HFFc6 (cell line): ENCODE measurements around the gene EIF4G1. TPM values are rescaled to one million over a fixed set of nuclear protein-coding genes. Genes with fewer than 3 reads are reported as not detected.

Experiments used
- DNase-seq: peaks from one replicate; pipeline ENCODE4 v3.0.0-alpha.2; 2018
- H3K27ac Mint-ChIP-seq: 2 replicates; pipeline ENCODE4 v1.8.0; 2020; ENCODE audit warnings: mild to moderate bottlenecking, mixed read lengths
- H3K27me3 Mint-ChIP-seq: 2 replicates; pipeline ENCODE4 v1.8.0; 2021; ENCODE audit warnings: mild to moderate bottlenecking, moderate library complexity, mixed read lengths; ENCODE audit not compliant: insufficient read depth
- H3K36me3 Mint-ChIP-seq: 2 replicates; pipeline ENCODE4 v1.8.0; 2021; ENCODE audit warnings: low read depth, mixed read lengths
- H3K4me1 Mint-ChIP-seq: 2 replicates; pipeline ENCODE4 v1.8.0; 2020; ENCODE audit warnings: low read depth, mixed read lengths
- H3K4me3 Mint-ChIP-seq: 2 replicates; pipeline ENCODE4 v1.8.0; 2020; ENCODE audit warnings: mild to moderate bottlenecking, moderate library complexity, mixed read lengths
- H3K9me3 Mint-ChIP-seq: 2 replicates; pipeline ENCODE4 v1.8.0; 2020; ENCODE audit warnings: mild to moderate bottlenecking, mixed read lengths
- total RNA-seq, 6 experiments: library from RNA; stranded (reverse); fragmentation: NEBNext Ultra II Directional; extraction: Animal tissue kit (Norgen Biotek cat#: 25700); gene quantifications; 2 replicates in 1 of 6; 3 replicates in 5 of 6; pipeline ENCODE4 v1.2.3, GENCODE V29; 2021
- TF ChIP-seq, protein P1 (sequence below): fragments of 200-600 bp; sonication (generic); IDR thresholded peaks from 2 replicates; pipeline ENCODE4 v1.5.0; 2021; ENCODE audit warnings: antibody characterized with exemption, mild to moderate bottlenecking

EIF4G1 gene
- total RNA-seq, 6 experiments from 2014 or later, result 522 to 605 (median 559) TPM

- Mint-ChIP-seq H3K9me3 (no peaks in the 10 kb centered on the region), H3K27ac (peak overlapping the region; percentile 29; the same call in 1 of the 2 replicates), H3K27me3 (peaks cover 3% of the 10 kb centered on the region), H3K4me1 (peaks cover 47% of the 10 kb centered on the region), H3K36me3 (peaks cover 65% of the 10 kb centered on the region), H3K4me3 (no peak overlapping the region)
- TF ChIP-seq, protein P1, sequence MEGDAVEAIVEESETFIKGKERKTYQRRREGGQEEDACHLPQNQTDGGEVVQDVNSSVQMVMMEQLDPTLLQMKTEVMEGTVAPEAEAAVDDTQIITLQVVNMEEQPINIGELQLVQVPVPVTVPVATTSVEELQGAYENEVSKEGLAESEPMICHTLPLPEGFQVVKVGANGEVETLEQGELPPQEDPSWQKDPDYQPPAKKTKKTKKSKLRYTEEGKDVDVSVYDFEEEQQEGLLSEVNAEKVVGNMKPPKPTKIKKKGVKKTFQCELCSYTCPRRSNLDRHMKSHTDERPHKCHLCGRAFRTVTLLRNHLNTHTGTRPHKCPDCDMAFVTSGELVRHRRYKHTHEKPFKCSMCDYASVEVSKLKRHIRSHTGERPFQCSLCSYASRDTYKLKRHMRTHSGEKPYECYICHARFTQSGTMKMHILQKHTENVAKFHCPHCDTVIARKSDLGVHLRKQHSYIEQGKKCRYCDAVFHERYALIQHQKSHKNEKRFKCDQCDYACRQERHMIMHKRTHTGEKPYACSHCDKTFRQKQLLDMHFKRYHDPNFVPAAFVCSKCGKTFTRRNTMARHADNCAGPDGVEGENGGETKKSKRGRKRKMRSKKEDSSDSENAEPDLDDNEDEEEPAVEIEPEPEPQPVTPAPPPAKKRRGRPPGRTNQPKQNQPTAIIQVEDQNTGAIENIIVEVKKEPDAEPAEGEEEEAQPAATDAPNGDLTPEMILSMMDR, result no peak
- no peak for DNase-seq
These were observed 9.3 kb downstream of the EIF4G1 start for GRCh38 chr3:184323696-184324095.

GRCh38 chr3:184325269-184325668 is 10.9 kb downstream of the EIF4G1 start:
- H3K9me3 Mint-ChIP-seq, result no peaks in the 10 kb centered on the region
- DNase-seq, result no peak
- TF ChIP-seq, protein P1, result no peak
- peaks cover 4% of the 10 kb centered on the region for H3K27me3 Mint-ChIP-seq
- H3K27ac Mint-ChIP-seq, result peak overlapping the region; percentile 33; the same call in 1 of the 2 replicates
- peaks cover 79% of the 10 kb centered on the region for H3K36me3 Mint-ChIP-seq
- no peak overlapping the region for H3K4me3 Mint-ChIP-seq
- H3K4me1 Mint-ChIP-seq, result peaks cover 45% of the 10 kb centered on the region

- DNase-seq, result no peak
- Mint-ChIP-seq H3K36me3 (peaks cover 82% of the 10 kb centered on the region), H3K4me1 (peaks cover 45% of the 10 kb centered on the region), H3K27ac (peak overlapping the region; percentile 33; the same call in 1 of the 2 replicates), H3K4me3 (no peak overlapping the region), H3K27me3 (peaks cover 4% of the 10 kb centered on the region), H3K9me3 (no peaks in the 10 kb centered on the region)
- TF ChIP-seq, protein P1, result no peak
These were observed 11.4 kb downstream of the EIF4G1 start for GRCh38 chr3:184325715-184326369.

DNA sequence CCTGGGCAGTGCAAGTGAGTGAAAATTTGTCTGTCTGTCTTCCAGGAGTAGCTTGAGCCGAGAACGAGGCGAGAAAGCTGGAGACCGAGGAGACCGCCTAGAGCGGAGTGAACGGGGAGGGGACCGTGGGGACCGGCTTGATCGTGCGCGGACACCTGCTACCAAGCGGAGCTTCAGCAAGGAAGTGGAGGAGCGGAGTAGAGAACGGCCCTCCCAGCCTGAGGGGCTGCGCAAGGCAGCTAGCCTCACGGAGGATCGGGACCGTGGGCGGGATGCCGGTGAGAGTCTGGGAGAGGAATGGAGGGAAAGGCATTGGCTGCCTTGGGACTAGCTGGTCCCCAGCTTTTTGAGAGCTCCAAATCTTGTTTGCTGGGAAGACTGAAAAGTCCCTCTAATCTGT is 12.8 kb downstream of the EIF4G1 start:
- Mint-ChIP-seq H3K36me3 (peaks cover 88% of the 10 kb centered on the region), H3K27ac (peak overlapping the region; percentile 29), H3K27me3 (peaks cover 7% of the 10 kb centered on the region), H3K4me3 (no peak overlapping the region), H3K9me3 (no peaks in the 10 kb centered on the region), H3K4me1 (peaks cover 50% of the 10 kb centered on the region)
- no peak for DNase-seq
- TF ChIP-seq, protein P1, result no peak

GRCh38 chr3:184328516-184328915 is 14.1 kb downstream of the EIF4G1 start:
- DNase-seq, result no peak
- Mint-ChIP-seq H3K36me3 (peaks cover 88% of the 10 kb centered on the region), H3K4me1 (peaks cover 64% of the 10 kb centered on the region), H3K27ac (peak overlapping the region; percentile 57), H3K27me3 (peaks cover 15% of the 10 kb centered on the region), H3K9me3 (no peaks in the 10 kb centered on the region), H3K4me3 (no peak overlapping the region)
- TF ChIP-seq, protein P1, result no peak
